HCEC 1CT (cell line): ENCODE data around the gene HIPK3.
A peak's percentile ranks its signal among the peaks of the same experiment; 100 is the strongest.
"Not testable (repeated sequence)": the region's sequence is repeated elsewhere in the genome, so short reads cannot be mapped to it uniquely, and the experiment has no call there.

Source experiments
- DNase-seq: peaks from one replicate; pipeline ENCODE4 v3.0.0-alpha.2; 2017

HIPK3 gene

GRCh38 chr11:33259869-33260268, 2.7 kb downstream of the HIPK3 start:
- peak; percentile 16 for DNase-seq

DNA sequence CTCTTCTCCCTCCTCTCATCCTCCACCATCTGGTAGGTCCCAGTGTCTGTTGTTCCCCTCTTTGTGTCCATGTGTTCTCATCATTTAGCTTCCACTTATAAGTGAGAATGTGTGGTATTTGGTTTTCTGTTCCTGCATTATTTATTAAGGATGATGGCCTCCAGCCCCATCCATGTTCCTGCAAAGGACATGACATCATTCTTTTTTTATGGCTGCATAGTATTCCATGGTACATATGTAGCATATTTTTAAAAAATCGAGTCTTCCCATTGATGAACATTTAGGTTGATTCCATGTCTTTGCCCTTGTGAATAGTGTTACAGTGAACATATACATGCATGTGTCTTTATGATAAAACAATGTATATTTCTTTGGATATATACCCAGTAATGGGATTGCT, 4.2 kb downstream of the HIPK3 start:
- not testable (repeated sequence) for DNase-seq

- no peak for DNase-seq
These were observed 4.9 kb downstream of the HIPK3 start for GRCh38 chr11:33262011-33262645.

DNA sequence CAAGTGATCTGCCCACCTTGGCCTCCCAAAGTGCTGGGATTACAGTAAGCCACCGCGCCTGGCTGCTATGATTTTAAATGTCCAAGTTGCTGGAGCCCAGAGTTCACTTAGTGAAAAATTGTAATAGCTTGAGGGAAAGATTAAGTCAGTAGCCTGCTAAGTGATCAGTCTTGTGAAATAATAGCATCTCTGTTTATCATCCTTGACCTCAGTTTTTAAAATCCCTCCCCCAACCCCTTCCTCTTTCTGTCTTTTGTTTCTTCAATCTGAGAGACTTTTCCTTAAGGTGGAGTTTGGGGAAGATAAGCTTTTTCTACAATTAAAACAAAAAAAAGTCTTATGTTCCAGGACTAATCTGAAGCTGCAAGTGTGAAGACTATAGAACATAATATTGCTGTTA, 6.4 kb downstream of the HIPK3 start:
- DNase-seq = no peak

DNA sequence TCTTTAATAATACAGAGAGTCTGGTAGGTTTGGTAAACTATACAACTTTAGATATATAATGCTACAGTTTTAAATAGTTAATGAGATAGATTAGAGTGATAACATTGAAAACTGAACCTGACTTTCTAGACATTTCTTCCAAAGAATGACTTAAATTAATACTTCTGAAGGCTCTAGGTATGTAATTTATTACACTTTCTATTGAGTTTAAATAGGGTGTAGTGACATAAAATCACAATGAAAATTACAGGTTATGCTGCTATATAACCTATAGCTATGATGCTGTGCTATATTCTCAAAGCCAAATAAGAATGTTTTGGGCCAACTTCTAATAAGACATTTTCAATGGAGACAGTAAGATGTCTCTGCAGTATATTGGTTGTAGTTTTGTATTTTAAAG, 7.7 kb downstream of the HIPK3 start:
- DNase-seq = no peak

DNA sequence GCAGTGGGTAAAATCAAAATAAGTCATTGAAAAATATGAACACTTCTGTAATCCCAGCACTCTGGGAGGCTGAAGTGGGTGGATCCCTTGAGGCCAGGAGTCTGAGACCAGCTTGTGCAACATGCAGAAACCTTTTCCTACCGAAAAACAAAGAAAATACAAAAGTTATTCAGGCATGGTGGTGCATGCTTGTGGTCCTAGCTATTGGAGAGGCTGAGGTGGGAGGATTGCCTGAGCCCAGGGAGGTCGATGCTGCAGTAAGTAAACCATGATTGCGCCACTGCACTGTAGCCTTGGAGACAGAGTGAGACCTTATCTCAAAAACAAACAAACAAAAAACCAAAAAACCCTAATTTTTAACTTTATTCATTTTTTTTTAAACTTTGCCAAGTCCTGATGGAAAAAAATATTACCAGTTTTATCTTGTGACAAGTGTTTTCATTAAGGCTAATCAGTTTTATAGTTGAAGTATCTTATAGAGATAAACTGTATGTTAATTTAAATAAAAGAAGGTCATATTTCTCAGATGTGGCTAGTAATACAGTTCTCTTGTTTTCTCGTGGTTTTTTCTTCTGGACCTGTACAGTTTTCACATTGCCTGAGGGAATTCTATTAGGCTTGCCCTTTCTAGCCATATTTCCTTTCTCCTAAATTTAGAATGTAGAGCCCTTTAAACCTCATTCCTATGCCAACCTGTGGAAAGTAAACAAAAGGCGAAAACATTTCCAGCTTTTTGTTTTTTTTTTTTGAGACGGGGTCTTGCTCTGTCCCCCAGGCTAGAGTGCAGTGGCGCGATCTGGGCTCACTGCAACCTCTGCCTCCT, 9.4 kb downstream of the HIPK3 start:
- DNase-seq = peak; percentile 16

DNA sequence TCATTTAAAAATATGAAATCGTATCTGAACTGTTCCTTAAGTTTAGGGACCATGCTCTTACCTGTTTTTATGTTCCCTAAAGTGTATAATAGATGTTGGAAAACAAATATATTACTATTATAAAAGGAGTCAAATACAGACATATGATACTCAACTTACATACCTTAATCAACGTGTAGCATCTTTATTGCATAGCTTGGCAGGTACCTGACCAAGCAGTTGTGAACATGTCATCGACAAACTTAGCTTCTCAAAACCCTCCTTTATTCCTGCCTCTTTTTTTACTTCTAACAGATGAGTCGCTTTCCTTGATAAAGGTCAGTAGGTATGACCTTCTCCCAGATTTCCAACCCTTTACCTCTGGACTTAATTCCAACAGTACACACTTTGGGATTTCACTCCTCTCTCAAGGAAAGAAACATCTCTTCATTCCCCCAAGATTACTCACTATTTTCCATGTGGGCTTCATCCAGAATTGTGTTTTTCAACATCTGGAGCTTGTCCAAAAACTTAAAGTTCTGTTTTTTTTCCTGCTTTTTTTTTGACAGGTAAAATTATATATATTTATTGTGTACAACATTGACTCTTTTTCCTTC, 11.9 kb downstream of the HIPK3 start:
- DNase-seq = peak; percentile 38

DNA sequence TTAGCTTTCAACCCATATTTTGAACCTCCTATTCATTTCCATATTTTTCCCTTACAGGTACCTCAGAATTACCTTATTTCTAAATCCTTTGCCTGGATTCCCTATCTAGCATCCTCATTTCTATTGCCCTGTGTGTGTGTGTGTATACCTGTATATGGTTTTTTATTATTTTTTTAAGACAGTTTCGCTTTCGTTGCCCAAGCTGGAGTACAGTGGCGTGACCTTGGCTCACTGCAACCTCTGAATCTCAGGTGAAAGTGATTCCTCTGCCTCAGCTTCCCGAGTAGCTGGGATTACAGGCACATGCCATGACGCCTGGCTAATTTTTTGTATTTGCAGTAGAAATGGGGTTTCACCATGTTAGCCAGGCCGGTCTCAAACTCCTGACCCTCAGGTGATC, 12.6 kb downstream of the HIPK3 start:
- DNase-seq = no peak

GRCh38 chr11:33271059-33271458, 13.9 kb downstream of the HIPK3 start:
- DNase-seq = no peak

DNA sequence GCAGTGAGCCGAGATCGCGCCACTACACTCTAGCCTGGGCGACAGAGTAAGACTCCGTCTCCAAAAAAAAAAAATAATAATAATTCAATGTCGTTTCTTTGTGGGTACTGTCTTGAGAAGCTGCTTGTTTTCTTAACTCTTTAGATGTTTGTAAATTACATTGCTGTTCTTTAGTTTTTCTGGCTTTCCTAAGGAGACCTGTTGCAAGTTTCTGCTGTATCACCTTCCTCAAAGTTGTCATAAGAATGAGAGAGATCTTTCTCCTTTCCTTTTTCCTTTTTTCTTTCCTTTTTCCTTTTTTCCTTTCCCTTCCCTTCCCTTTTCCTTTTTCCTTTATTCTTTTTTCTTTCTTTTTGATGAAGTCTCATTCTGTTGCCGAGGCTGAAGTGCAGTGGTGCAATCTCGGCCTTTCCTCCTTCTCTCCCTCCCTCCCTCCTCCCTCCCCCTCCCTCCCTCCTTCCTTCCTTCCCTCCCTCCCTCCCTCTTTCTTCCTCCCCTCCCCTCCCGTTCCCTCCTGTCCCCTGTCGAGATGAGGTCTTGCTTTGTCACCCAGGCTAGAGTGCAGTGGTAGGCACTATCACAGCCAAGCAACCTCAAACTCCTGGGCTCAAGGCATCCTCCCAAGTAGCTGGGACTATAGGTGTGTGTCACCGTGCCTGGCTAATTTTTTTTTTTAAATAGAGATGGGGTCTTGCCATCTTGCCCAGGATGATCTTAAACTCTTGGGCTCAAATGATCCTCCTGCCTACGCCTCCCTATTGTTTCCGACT, 15.3 kb downstream of the HIPK3 start:
- DNase-seq = no peak

GRCh38 chr11:33273656-33274055, 16.5 kb downstream of the HIPK3 start:
- no peak for DNase-seq

DNA sequence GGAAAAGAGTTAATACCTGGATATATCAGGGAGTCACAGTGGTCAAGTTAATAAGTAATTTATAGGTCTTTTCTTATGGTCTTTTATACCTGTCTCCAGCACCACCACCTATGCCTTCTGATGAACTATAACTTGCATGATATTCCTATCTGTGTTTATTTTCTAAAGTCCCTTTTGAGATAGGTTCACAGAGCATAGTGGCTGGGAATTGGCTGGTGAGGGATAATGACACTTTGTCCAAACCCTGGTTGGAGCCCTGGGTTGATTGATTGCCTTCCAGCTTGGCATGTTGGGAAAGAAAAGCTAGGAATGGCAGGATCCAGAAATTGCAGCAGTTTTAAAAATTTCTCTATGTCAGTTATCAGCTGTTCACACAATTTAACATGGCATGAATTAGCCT, 23.2 kb downstream of the HIPK3 start:
- DNase-seq = no peak

DNA sequence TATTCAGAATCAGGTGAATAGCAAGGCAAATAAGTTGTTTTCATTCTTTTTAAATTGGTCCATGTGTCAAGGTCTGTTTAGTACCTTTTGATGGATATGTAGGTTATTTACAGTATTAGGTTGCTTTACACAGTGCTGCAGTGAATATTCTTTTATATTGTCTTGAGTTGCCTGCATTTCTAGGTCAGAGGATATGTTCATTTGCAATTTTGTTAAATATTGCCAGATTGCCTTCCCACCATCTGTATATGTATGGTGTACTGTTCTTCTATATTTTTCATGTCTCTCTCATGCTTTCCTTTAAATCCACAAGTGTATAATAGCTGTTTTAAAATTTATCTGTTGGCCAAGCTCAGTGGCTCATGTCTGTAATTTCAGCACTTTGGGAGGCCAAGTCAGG, 24.6 kb downstream of the HIPK3 start:
- DNase-seq = no peak

- no peak for DNase-seq
These were observed 27.6 kb downstream of the HIPK3 start for GRCh38 chr11:33284818-33285217.

DNA sequence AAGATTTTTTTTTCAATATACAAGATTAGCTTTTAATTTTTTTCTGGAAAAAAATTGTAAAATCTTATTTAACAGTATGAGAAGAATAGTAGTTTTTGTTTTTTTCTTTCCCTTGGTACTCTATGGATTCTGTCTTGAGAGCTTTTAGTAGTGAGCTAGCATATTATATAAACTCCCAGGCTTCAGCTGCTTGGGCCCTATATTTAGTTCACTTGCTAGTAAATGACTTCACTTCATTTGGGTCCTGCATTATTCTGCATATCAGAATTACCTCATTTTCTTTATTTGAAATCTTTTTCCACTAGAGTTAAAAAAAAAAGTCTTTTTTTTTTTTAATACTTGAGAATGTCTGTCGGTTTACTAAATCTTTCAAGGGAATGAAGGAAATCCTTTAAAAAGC, 33.1 kb downstream of the HIPK3 start:
- DNase-seq = no peak

DNA sequence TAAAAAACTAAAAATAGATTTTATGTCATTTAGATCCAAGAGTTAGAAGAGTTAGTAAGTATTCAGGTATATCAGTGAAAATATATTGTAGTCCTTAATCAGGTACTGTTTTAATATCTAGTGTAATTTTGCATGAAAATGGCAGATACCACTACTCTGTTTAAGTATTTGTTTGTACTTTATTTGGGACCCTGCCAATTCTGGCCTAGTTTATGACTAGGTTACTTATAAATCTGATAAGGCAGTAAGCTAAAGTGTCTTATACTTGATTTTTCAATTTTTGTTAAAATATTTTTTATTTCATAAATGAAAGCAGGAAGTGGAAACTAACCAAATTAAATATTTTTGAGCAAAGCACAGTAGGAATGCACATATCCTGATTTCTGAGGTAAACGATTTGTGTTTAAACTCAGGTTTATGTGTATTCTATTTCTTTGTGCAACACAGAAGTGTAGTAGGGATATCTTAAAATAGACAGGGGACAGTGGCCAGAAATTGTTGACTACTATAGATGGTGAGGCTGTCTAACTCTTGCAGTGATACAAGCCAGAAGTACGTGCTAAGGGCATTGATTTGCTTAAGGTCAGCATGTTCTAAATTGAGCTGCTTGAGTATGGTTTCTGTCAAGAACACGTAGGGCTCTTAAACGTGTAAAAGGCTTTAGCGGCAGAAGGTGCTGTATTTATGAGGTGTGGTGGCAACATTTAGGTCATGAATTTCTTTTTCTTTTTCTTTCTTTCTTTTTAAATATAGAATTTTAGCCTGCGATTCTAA, 34.0 kb downstream of the HIPK3 start:
- DNase-seq = no peak

DNA sequence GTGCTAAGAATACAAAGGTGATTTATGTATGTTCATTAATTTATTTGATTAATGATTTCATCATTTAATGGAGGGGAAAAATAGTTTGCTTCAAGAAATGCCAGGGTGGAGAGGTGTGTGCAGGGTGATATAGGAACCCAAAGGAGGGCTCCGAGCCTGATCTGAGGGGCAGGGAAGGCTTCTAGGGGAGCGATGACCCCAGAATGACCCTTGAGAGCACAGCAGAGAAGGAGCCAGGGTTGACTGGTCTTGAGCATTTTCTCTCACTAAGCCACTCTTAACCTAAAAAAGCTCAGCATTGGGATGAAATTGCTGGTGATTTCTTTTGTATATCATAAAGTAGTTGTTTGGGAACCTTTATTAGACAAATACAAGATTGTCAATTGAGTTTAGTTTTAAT, 35.1 kb downstream of the HIPK3 start:
- DNase-seq = no peak

DNA sequence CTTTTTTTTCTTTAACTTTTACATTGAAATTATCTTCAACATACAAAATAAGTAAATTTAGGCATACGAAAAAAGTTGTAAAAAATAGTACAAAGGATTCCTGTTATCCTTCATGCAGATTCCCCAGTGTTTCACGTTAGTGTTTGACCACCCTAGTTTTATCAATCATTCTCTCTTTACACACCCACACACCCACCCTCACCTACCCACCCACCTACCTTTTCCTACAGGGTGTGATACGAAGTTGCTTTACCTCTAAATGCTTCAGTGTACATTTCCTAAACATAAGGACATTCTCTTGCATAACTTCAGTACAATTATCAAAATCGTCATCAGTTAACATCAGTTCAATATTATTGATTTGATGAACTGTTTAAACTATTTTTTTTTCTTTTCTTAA, 37.0 kb downstream of the HIPK3 start:
- DNase-seq = no peak

GRCh38 chr11:33294797-33295196, 37.6 kb downstream of the HIPK3 start:
- DNase-seq = no peak

DNA sequence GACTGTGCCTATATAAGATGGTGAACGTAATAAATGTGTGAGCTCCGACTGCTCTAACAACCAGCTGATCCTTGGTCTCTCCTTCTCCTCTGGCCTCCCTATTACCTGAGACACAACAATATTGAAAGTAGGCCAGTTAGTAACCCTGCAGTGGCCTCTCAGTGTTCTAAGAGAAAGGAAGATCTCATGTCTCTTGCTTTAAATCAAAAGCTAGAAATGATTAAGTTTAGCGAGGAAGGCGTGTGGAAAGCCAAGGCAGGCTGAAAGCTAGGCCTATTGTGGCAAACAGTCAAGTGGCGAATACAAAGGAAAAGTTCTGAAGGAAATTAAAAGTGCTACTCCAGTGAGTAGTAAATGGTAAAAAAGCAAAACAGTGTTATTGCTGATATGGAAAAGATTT, 39.5 kb downstream of the HIPK3 start:
- no peak for DNase-seq

- no peak for DNase-seq
These were observed 46.4 kb downstream of the HIPK3 start for GRCh38 chr11:33303541-33303940.

DNA sequence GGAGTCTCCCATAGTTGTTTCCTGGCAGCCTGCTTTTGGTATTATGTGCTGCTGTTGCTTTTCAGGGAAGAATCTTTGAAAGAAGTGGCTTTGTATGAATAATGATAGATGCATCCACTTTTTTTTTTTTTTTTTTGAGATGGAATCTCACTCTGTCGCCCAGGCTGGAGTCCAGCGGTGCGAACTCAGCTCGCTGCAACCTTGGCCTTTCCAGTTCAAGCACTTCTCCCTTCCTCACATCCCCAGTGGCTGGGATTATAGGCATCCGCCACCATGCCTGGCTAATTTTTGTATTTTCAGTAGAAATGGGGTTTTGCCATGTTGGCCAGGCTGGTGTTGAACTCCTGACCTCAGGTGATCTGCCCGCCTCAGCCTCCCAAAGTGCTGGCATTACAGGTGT, 49.6 kb downstream of the HIPK3 start:
- DNase-seq = not testable (repeated sequence)

- DNase-seq = peak; percentile 27
These were observed 50.8 kb downstream of the HIPK3 start for GRCh38 chr11:33307984-33308383.
